HFF-Myc (cell line): ENCODE results near the gene PDX1.

Experiments used
- DNase-seq: peaks from one replicate; pipeline ENCODE4 v3.0.0-alpha.2; 2011; ENCODE audit warnings: low read depth; ENCODE audit errors: extremely low read depth
- H3K4me3 ChIP-seq: replicated peaks from 2 replicates; pipeline ENCODE4 v1.5.1; 2011; ENCODE audit warnings: low read depth, mild to moderate bottlenecking, control low read depth, low read length
- TF ChIP-seq, protein P1 (sequence below): IDR thresholded peaks from 2 replicates; pipeline ENCODE4 v1.5.1; 2012; ENCODE audit warnings: mild to moderate bottlenecking, low read depth, low read length, control low read depth; ENCODE audit errors: missing control alignments

PDX1 gene

DNA sequence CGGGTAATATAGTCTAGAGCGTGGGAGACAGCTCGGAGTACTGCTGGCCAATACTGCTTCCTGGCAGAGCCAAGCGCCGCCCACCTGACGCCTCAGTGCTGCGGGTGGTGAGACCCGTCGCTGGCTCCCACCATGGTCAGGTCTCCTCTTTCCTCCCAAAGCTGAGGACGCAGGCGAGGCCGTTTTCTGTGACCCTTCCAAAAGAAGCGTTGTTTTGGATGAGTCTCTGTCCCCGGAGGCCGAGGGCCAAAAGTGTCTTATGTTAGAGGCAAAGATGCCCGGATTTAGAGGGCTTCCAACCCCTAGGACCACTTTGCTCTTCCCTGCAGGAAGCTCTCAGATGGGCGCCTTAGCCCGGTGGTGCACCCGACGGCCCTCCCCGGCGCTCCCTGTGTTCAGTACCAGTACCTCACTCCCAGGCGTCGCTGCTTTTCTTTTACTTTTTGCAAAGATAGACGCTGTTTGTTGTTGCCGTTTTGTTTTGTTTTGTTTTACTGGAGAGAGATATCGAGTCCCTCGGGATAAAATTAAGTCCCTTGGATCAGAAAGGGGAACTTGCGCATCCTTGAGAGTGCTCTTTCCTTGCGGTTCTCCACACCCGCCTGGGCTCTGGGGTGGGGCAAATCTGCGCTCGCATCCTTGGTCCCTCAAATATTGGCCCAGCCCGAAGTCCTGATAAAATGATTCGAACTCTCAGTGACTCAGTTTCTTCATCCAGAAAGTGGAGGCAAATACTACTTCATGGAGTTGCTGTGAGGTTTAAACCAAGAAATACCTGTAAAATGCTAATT lies 7.0 kb downstream of the PDX1 start:
- no peak for DNase-seq
- TF ChIP-seq, protein P1, sequence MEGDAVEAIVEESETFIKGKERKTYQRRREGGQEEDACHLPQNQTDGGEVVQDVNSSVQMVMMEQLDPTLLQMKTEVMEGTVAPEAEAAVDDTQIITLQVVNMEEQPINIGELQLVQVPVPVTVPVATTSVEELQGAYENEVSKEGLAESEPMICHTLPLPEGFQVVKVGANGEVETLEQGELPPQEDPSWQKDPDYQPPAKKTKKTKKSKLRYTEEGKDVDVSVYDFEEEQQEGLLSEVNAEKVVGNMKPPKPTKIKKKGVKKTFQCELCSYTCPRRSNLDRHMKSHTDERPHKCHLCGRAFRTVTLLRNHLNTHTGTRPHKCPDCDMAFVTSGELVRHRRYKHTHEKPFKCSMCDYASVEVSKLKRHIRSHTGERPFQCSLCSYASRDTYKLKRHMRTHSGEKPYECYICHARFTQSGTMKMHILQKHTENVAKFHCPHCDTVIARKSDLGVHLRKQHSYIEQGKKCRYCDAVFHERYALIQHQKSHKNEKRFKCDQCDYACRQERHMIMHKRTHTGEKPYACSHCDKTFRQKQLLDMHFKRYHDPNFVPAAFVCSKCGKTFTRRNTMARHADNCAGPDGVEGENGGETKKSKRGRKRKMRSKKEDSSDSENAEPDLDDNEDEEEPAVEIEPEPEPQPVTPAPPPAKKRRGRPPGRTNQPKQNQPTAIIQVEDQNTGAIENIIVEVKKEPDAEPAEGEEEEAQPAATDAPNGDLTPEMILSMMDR, result no peak
- no peak overlapping the region for H3K4me3 ChIP-seq

DNA sequence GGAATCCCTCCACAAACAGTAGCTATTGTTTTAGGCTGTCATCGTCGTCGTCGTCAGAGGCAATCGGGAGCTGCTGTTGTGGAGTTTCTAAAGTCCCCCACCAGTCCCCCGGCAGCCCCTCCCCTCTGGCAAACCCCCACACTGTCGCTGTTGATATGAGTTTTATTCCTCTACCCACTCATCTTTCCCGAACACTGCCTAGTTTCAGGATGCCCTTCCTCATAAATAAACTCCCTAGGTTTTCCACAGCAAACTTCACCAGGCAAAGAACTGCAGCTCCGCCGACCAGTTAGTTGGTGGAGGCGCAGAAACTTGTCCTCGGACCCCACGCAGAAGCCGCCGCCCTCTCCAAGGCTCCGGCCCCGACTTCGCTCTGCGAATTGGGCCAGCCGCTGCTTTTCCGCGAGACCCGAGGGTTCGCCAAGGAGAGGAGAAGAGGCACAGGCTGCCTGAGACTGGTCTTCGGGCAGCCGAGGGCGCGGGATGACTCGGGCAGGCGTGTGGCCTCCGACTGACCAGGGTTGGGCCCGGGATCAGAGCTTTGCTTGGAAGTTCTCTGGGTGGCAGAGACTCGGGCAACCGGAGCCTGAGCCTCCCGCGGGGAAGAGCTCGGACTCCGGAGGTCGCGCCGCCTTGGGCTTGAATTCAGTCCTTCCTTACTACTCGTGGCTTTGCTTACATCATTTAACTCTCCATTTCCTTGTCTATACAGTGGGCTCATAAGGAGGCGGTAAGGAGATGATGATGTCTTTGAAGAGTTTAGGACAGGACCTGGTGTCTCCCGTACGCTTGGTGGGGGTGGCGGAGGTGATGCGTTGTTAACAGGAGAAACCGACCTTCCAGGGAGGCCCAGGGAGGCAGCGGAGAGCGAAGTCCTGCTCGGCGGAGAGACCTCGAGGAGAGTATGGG lies 7.9 kb downstream of the PDX1 start:
- no peak overlapping the region for H3K4me3 ChIP-seq
- TF ChIP-seq, protein P1, result no peak
- DNase-seq, result no peak

DNA sequence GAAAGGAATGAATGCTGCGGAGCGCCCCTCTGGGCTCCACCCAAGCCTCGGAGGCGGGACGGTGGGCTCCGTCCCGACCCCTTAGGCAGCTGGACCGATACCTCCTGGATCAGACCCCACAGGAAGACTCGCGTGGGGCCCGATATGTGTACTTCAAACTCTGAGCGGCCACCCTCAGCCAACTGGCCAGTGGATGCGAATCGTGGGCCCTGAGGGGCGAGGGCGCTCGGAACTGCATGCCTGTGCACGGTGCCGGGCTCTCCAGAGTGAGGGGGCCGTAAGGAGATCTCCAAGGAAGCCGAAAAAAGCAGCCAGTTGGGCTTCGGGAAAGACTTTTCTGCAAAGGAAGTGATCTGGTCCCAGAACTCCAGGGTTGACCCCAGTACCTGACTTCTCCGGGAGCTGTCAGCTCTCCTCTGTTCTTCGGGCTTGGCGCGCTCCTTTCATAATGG lies 8.6 kb downstream of the PDX1 start:
- H3K4me3 ChIP-seq, result no peak overlapping the region
- DNase-seq, result no peak
- TF ChIP-seq, protein P1, result no peak

DNA sequence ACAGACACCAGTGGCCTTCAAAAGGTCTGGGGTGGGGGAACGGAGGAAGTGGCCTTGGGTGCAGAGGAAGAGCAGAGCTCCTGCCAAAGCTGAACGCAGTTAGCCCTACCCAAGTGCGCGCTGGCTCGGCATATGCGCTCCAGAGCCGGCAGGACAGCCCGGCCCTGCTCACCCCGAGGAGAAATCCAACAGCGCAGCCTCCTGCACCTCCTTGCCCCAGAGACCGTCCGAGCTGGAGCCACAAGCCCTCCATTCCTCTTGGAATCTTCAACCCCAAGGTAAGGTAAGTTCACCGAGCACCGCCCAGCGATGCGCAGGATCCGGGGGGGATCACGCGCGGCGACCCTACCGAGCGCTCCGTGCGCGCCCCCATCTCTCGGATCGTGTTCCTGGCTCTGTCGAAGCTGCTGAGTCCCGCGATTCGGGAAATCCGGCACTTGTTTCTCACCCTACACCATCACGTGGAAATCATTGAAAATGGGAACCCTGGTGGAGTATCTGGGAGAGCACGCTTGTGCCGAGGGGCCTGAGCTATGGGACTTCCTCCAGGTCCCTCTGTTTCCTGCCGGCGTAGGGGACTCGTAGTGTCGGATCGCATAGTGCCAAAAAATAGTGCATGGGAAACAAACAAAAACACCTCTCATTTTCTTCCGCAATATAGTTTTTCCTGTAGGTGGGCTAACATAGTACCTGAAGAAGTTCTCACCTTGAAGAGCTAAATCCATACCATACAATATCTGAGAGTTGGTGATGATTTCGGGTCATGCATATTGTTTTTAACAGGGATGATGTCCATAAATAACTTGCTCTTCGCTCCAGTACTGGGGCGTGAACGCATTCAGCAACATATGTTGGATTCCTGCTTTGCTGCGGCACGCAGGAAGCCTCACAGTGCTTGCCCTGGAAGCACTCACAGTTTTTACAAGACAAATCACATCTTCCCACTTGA lies 9.3 kb downstream of the PDX1 start:
- H3K4me3 ChIP-seq, result no peak overlapping the region
- no peak for DNase-seq
- TF ChIP-seq, protein P1, result no peak

DNA sequence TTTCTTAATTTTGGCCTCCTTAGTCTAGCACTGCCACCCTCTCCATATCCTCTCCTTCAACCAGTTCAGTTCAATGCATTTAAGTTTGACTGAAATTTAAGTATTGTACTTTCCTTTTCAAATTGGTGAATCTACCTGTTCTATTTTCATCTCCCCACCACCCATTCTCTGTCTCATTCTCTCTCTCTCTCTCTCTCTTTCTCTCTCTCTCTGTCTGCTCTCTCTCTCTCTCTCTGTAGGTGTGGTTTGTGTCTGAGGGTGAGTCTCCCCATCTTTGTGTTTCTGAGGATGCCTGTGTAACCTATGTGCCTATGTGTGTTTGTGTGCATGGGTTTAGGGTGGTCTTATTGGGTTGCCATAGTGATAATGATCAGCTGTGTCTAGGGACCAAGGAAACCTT lies 10.1 kb downstream of the PDX1 start:
- no peak overlapping the region for H3K4me3 ChIP-seq
- no peak for DNase-seq

More for the DNA sequence above, 10.1 kb downstream of the PDX1 start:
- TF ChIP-seq, protein P1, result no peak
